Measurements from ENCODE around the gene CEP192. TPM values are rescaled to one million over a fixed set of nuclear protein-coding genes. Genes with fewer than 3 reads are reported as not detected.

CEP192 gene
- total and polyA plus RNA-seq, 12 donors = 4.9 to 35.6 (median 30.4) TPM

DNA sequence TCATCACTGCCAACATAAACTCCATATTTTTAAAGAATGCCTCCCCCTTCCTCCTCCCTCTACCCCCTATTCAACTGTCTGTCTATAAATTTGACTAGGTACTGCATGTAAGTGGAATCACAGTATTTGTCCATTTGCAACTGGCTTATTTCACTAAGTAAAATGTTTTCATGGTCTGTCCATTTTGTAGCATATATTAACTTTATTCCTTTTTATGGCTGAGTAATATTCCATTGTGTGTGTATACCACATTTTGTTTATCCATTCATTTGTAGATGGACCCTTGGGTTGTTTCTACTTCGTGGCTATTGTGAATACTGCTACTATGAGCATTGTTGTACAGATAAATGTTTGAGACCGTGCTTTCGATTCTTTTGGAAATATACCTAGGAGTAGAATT lies 32.7 kb upstream of the CEP192 start:
- peaks cover 0 to 5% (median 0%) of the 10 kb centered on the region in 9 donors for H3K4me1 ChIP-seq
- H3K4me3 ChIP-seq = no peak overlapping the region
- no peak overlapping the region for H3K27ac ChIP-seq
- H3K27me3 ChIP-seq = no peaks in the 10 kb centered on the region
- intact Hi-C loops (cut with DNase I) = no loop called here
- DNase-seq = no peak
- H3K9me3 ChIP-seq = peaks cover 0 to 8% (median 0%) of the 10 kb centered on the region in 11 donors
- TF ChIP-seq, protein P1, sequence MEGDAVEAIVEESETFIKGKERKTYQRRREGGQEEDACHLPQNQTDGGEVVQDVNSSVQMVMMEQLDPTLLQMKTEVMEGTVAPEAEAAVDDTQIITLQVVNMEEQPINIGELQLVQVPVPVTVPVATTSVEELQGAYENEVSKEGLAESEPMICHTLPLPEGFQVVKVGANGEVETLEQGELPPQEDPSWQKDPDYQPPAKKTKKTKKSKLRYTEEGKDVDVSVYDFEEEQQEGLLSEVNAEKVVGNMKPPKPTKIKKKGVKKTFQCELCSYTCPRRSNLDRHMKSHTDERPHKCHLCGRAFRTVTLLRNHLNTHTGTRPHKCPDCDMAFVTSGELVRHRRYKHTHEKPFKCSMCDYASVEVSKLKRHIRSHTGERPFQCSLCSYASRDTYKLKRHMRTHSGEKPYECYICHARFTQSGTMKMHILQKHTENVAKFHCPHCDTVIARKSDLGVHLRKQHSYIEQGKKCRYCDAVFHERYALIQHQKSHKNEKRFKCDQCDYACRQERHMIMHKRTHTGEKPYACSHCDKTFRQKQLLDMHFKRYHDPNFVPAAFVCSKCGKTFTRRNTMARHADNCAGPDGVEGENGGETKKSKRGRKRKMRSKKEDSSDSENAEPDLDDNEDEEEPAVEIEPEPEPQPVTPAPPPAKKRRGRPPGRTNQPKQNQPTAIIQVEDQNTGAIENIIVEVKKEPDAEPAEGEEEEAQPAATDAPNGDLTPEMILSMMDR (IDR thresholded peaks at IDR 0.05) = no peak
- peaks cover 0 to 64% (median 15%) of the 10 kb centered on the region in 9 donors for H3K36me3 ChIP-seq
- 98 to 99% methylated on average over 3 of the region's 3 CpGs for whole genome bisulfite sequencing, 2 donors
- ATAC-seq = no peak

DNA sequence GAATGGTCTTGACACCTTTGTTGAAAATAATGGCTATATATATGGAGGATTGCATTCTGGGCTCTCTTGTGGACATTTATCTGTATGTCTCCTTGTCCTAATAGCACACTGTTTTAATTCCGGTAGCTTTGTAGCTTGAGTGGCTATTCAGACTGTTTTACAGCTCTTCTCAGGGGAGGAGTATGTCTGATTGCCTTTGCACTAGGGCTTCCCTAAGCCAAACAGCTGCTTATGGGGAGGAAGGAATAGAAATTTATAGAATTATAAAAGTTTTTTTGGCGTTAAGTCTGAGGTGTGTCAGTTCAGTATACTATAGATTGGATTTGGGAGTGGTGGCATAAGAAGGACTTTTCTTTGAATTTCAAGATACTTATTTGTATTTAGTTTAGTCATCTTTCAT lies 30.8 kb upstream of the CEP192 start:
- WGBS, 2 donors = 92 to 95% methylated on average over 2 of the region's 2 CpGs
- H3K9me3 ChIP-seq = peaks cover 0 to 8% (median 0%) of the 10 kb centered on the region in 11 donors
- DNase-seq (no peak), ATAC-seq (no peak)
- H3K27ac ChIP-seq = no peak overlapping the region
- H3K4me1 ChIP-seq = peaks cover 0 to 5% (median 0%) of the 10 kb centered on the region in 9 donors
- TF ChIP-seq, protein P1 (IDR thresholded peaks at IDR 0.05) = no peak
- H3K36me3 ChIP-seq = peaks cover 0 to 72% (median 18%) of the 10 kb centered on the region in 9 donors
- H3K4me3 ChIP-seq = no peak overlapping the region
- intact Hi-C loops (cut with DNase I) = no loop called here
- no peaks in the 10 kb centered on the region for H3K27me3 ChIP-seq

DNA sequence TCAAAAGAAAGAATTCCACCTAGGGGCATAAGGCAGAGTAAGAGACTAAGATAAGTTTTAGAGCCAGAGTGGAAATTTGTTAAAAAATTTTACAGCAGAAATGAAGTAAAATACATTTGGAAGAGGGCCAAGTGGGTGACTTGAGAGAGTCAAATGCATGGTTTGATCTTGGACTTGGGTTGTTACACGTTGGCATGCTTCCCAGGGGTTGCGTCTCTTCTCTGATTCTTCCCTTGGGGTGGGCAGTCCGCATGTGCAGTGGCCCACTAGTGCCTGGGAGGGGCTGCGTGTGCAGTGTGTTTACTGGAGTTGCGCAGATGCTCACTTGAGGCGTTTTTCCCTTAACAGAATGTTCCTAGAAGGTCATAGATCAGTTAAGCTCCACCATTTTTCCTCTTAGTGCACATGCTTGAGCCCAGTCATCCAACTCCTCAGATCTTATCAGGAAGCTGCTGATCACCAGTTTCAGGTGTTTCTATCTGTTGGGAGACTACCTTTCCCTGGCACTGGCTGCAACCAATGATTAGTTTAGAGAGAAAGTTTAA lies 30.2 kb upstream of the CEP192 start:
- Histone ChIP-seq H3K4me1 (peaks cover 0 to 5% (median 0%) of the 10 kb centered on the region in 9 donors), H3K9me3 (peaks cover 0 to 8% (median 0%) of the 10 kb centered on the region in 11 donors), H3K27ac (no peak overlapping the region), H3K36me3 (peaks cover 0 to 72% (median 13%) of the 10 kb centered on the region in 9 donors), H3K4me3 (no peak overlapping the region), H3K27me3 (no peaks in the 10 kb centered on the region)
- TF ChIP-seq, protein P1 (IDR thresholded peaks at IDR 0.05) = no peak
- intact Hi-C loops (cut with DNase I) = no loop called here
- DNase-seq = no peak
- ATAC-seq = no peak
- 74 to 85% methylated on average over 6 of the region's 6 CpGs for WGBS, 2 donors

DNA sequence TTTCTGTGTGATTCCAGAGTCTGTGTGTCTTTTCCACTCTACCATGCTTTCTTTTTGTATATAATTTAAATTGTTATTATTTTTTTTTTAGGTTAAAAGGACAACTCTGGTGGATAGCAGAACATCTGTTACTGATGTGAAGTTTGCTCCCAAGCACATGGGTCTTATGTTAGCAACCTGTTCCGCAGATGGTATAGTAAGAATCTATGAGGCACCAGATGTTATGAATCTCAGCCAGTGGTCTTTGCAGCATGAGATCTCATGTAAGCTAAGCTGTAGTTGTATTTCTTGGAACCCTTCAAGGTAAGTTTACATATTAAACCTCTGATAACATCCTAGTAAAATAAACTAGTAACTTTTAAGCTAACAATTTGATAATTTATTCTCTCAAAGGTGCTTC lies 28.1 kb upstream of the CEP192 start:
- Histone ChIP-seq H3K9me3 (peaks cover 0 to 8% (median 0%) of the 10 kb centered on the region in 11 donors), H3K4me1 (peaks cover 0 to 5% (median 0%) of the 10 kb centered on the region in 9 donors), H3K36me3 (peaks cover 0 to 77% (median 11%) of the 10 kb centered on the region in 9 donors), H3K27me3 (no peaks in the 10 kb centered on the region), H3K4me3 (no peak overlapping the region), H3K27ac (no peak overlapping the region)
- 98 to 100% methylated on average over 1 of the region's 1 CpG for WGBS, 2 donors
- intact Hi-C loops (cut with DNase I) = no loop called here
- DNase-seq = no peak
- TF ChIP-seq, protein P1 (IDR thresholded peaks at IDR 0.05) = no peak
- ATAC-seq = no peak

All from heart right ventricle (tissue), 16 donors.